Measurements from ENCODE around the gene METTL22.

METTL22 gene

GRCh38 chr16:8683640-8684039 is 62.1 kb downstream of the METTL22 start:
- TF ChIP-seq, protein P1, sequence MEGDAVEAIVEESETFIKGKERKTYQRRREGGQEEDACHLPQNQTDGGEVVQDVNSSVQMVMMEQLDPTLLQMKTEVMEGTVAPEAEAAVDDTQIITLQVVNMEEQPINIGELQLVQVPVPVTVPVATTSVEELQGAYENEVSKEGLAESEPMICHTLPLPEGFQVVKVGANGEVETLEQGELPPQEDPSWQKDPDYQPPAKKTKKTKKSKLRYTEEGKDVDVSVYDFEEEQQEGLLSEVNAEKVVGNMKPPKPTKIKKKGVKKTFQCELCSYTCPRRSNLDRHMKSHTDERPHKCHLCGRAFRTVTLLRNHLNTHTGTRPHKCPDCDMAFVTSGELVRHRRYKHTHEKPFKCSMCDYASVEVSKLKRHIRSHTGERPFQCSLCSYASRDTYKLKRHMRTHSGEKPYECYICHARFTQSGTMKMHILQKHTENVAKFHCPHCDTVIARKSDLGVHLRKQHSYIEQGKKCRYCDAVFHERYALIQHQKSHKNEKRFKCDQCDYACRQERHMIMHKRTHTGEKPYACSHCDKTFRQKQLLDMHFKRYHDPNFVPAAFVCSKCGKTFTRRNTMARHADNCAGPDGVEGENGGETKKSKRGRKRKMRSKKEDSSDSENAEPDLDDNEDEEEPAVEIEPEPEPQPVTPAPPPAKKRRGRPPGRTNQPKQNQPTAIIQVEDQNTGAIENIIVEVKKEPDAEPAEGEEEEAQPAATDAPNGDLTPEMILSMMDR (IDR thresholded peaks at IDR 0.05; ENCODE audit: insufficient read depth, low read length), result no peak
- TF ChIP-seq GABPA (IDR thresholded peaks at IDR 0.05; ENCODE audit: low read depth), result no peak
- TF ChIP-seq SPI1 (IDR thresholded peaks at IDR 0.05; ENCODE audit: borderline replicate concordance, low read depth), result no peak
- H3K27ac ChIP-seq (replicated peaks), result no peak overlapping the region
- DNase-seq (ENCODE audit: low read depth in 1 of 2, low spot score in 1 of 2), result no peak
- no peaks in the 10 kb centered on the region for H3K27me3 ChIP-seq (ENCODE audit: insufficient read depth, poor library complexity, severe bottlenecking)
- no peak overlapping the region for H3K4me3 ChIP-seq (replicated peaks; ENCODE audit: insufficient read depth, low read length)

- Histone ChIP-seq H3K27me3 (ENCODE audit: insufficient read depth, poor library complexity, severe bottlenecking) (no peaks in the 10 kb centered on the region), H3K27ac (replicated peaks) (no peak overlapping the region), H3K4me3 (replicated peaks; ENCODE audit: insufficient read depth, low read length) (no peak overlapping the region)
- TF ChIP-seq GABPA (IDR thresholded peaks at IDR 0.05; ENCODE audit: low read depth) (no peak), POLR2AphosphoS5 (IDR thresholded peaks at IDR 0.05; ENCODE audit: low read depth) (no peak), REST (IDR thresholded peaks at IDR 0.05; ENCODE audit: insufficient replicate concordance, low read depth) (no peak), SPI1 (IDR thresholded peaks at IDR 0.05; ENCODE audit: borderline replicate concordance, low read depth) (no peak)
- TF ChIP-seq, protein P1 (IDR thresholded peaks at IDR 0.05; ENCODE audit: insufficient read depth, low read length), result no peak
- DNase-seq (ENCODE audit: low read depth in 1 of 2, low spot score in 1 of 2), result no peak
These were observed 64.1 kb downstream of the METTL22 start for GRCh38 chr16:8685617-8686016.

- Histone ChIP-seq H3K4me3 (replicated peaks; ENCODE audit: insufficient read depth, low read length) (no peak overlapping the region), H3K27me3 (ENCODE audit: insufficient read depth, poor library complexity, severe bottlenecking) (no peaks in the 10 kb centered on the region), H3K27ac (replicated peaks) (no peak overlapping the region)
- no peak for DNase-seq (ENCODE audit: low read depth in 1 of 2, low spot score in 1 of 2)
- TF ChIP-seq REST (IDR thresholded peaks at IDR 0.05; ENCODE audit: insufficient replicate concordance, low read depth), result no peak
- no peak for TF ChIP-seq SPI1 (IDR thresholded peaks at IDR 0.05; ENCODE audit: borderline replicate concordance, low read depth)
- TF ChIP-seq, protein P1 (IDR thresholded peaks at IDR 0.05; ENCODE audit: insufficient read depth, low read length), result no peak
- no peak for TF ChIP-seq GABPA (IDR thresholded peaks at IDR 0.05; ENCODE audit: low read depth)
These were observed 64.6 kb downstream of the METTL22 start for GRCh38 chr16:8686031-8686621.

DNA sequence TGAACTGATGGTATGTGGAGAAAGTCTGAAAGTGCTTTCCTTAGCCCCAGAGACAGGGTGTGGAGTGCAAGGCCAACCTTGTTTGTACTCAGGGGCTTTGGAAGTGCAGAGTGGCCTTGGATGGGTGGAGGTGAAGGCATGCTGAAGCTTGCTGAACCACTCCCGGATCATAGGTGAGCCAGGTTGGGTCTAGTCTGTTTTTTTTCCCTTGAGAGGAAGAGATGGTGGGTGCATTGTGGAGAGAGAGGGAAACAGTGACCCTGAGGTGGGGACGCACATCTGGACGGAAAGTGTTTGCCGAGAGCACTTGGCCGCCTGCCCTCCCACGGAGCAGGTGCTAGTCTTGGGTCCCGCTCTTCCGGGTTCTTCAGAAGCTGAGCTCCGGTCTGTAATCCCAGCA is 65.4 kb downstream of the METTL22 start:
- Histone ChIP-seq H3K27me3 (ENCODE audit: insufficient read depth, poor library complexity, severe bottlenecking) (no peaks in the 10 kb centered on the region), H3K4me3 (replicated peaks; ENCODE audit: insufficient read depth, low read length) (no peak overlapping the region), H3K27ac (replicated peaks) (no peak overlapping the region)
- TF ChIP-seq GABPA (IDR thresholded peaks at IDR 0.05; ENCODE audit: low read depth) (no peak), POLR2AphosphoS5 (IDR thresholded peaks at IDR 0.05; ENCODE audit: low read depth) (no peak), SPI1 (IDR thresholded peaks at IDR 0.05; ENCODE audit: borderline replicate concordance, low read depth) (no peak), REST (IDR thresholded peaks at IDR 0.05; ENCODE audit: insufficient replicate concordance, low read depth) (no peak)
- TF ChIP-seq, protein P1 (IDR thresholded peaks at IDR 0.05; ENCODE audit: insufficient read depth, low read length), result no peak
- DNase-seq (ENCODE audit: low read depth in 1 of 2, low spot score in 1 of 2), result no peak
